HEK293 (cell line): ENCODE measurements around the gene LILRB3.
A peak's percentile ranks its signal among the peaks of the same experiment; 100 is the strongest.
"Not testable (repeated sequence)": the region's sequence is repeated elsewhere in the genome, so short reads cannot be mapped to it uniquely, and the experiment has no call there.

ENCODE experiments used
- CTCF ChIA-PET: fragments of 350-600 bp; formaldehyde crosslinking; extraction: SDS; loops from one replicate; lab custom pipeline; 2021; ENCODE audit warnings: antibody characterized with exemption; lab: Yijun Ruan, JAX
- POLR2A ChIA-PET: fragments of 300-600 bp; formaldehyde crosslinking; extraction: SDS; loops from one replicate; lab custom pipeline; 2020; ENCODE audit warnings: antibody characterized with exemption, inconsistent platforms; lab: Yijun Ruan, JAX
- H3K27ac ChIP-seq: fragments of 200-500 bp; sonication (Bioruptor generic); 2 replicates; pipeline ENCODE4 v1.5.1; 2014; ENCODE audit warnings: low read depth, low read length, control low read depth, inconsistent platforms; ENCODE audit errors: extremely low read depth
- H3K36me3 ChIP-seq, 2 experiments: fragments of 200-500 bp in 1 of 2; sonication (Bioruptor generic) in 1 of 2; 1 replicate in 1 of 2; 2 replicates in 1 of 2; pipeline ENCODE4 v1.5.1; 2014 to 2017; ENCODE audit warnings: inconsistent platforms in 2 of 2, low read length in 2 of 2; ENCODE audit not compliant: control insufficient read depth in 2 of 2, insufficient read depth in 1 of 2
- H3K4me1 ChIP-seq: fragments of 200-500 bp; sonication (Bioruptor generic); 2 replicates; pipeline ENCODE4 v1.5.1; 2014; ENCODE audit warnings: mild to moderate bottlenecking, low read length, inconsistent platforms; ENCODE audit not compliant: control insufficient read depth, insufficient read depth
- H3K4me3 ChIP-seq: 2 replicates; pipeline ENCODE4 v1.5.1; 2011; ENCODE audit warnings: low read depth, mild to moderate bottlenecking, control low read depth, low read length, moderate library complexity
- H3K9me3 ChIP-seq: fragments of 200-500 bp; sonication (Bioruptor generic); 2 replicates; pipeline ENCODE4 v1.5.1; 2014; ENCODE audit warnings: low read depth, low read length, inconsistent platforms; ENCODE audit not compliant: control insufficient read depth, insufficient read depth
- GLIS1 ChIP-seq: fragments of 450-650 bp; formaldehyde crosslinking; IDR thresholded peaks from 2 replicates; pipeline ENCODE4 v1.5.1; 2016; ENCODE audit warnings: missing biosample characterization, missing genetic modification characterization
- HIC1 ChIP-seq: fragments of 450-650 bp; formaldehyde crosslinking; IDR thresholded peaks from 2 replicates; pipeline ENCODE4 v1.5.1; 2016; ENCODE audit warnings: missing biosample characterization, missing genetic modification characterization
- KLF10 ChIP-seq: fragments of 450-650 bp; IDR thresholded peaks from 2 replicates; pipeline ENCODE4 v1.5.1; 2018; ENCODE audit warnings: missing biosample characterization, mild to moderate bottlenecking, missing genetic modification characterization
- ZBTB17 ChIP-seq: fragments of 450-650 bp; formaldehyde crosslinking; IDR thresholded peaks from 2 replicates; pipeline ENCODE4 v1.5.1; 2016; ENCODE audit warnings: missing biosample characterization, missing genetic modification characterization
- ZNF10 ChIP-seq: fragments of 450-650 bp; formaldehyde crosslinking; IDR thresholded peaks from 2 replicates; pipeline ENCODE4 v1.5.1; 2017; ENCODE audit warnings: missing biosample characterization, missing genetic modification characterization
- ZNF157 ChIP-seq: fragments of 450-650 bp; formaldehyde crosslinking; IDR thresholded peaks from 2 replicates; pipeline ENCODE4 v1.5.1; 2016; ENCODE audit warnings: missing biosample characterization, missing genetic modification characterization
- ZNF311 ChIP-seq: fragments of 450-650 bp; formaldehyde crosslinking; IDR thresholded peaks from 2 replicates; pipeline ENCODE4 v1.5.1; 2017; ENCODE audit warnings: missing biosample characterization, missing genetic modification characterization, borderline replicate concordance
- ZNF341 ChIP-seq: fragments of 450-650 bp; formaldehyde crosslinking; IDR thresholded peaks from 2 replicates; pipeline ENCODE4; 2016; ENCODE audit warnings: low read depth, missing biosample characterization, missing genetic modification characterization
- ZNF366 ChIP-seq: fragments of 450-650 bp; formaldehyde crosslinking; conservative IDR thresholded peaks from 2 replicates; pipeline ENCODE4 v1.5.1; 2016; ENCODE audit warnings: missing biosample characterization, missing genetic modification characterization
- ZNF561 ChIP-seq: fragments of 450-650 bp; IDR thresholded peaks from 2 replicates; pipeline ENCODE4 v1.5.1; 2018; ENCODE audit warnings: missing biosample characterization, missing genetic modification characterization, borderline replicate concordance
- ZNF776 ChIP-seq: fragments of 450-650 bp; formaldehyde crosslinking; IDR thresholded peaks from 2 replicates; pipeline ENCODE4 v1.5.0; 2017; ENCODE audit warnings: missing biosample characterization, missing genetic modification characterization, borderline replicate concordance
- ZXDB ChIP-seq: fragments of 450-650 bp; formaldehyde crosslinking; IDR thresholded peaks from 2 replicates; pipeline ENCODE4 v1.5.1; 2016; ENCODE audit warnings: missing biosample characterization, missing genetic modification characterization
- TF ChIP-seq, protein P1 (sequence below): fragments of 450-650 bp; formaldehyde crosslinking; IDR thresholded peaks from 2 replicates; pipeline ENCODE4 v1.5.1; 2017; ENCODE audit warnings: missing biosample characterization, missing genetic modification characterization
- TF ChIP-seq, protein P2 (sequence below): fragments of 450-650 bp; formaldehyde crosslinking; IDR thresholded peaks from 2 replicates; pipeline ENCODE4 v1.5.1; 2016; ENCODE audit warnings: missing biosample characterization, missing genetic modification characterization
- TF ChIP-seq, protein P3 (sequence below): fragments of 450-650 bp; formaldehyde crosslinking; IDR thresholded peaks from 2 replicates; pipeline ENCODE4 v1.5.1; 2016; ENCODE audit warnings: missing biosample characterization, missing genetic modification characterization

Gene LILRB3

GRCh38 chr19:54216869-54217268 is 5.9 kb downstream of the LILRB3 start (continued):
- TF ChIP-seq, protein P1, sequence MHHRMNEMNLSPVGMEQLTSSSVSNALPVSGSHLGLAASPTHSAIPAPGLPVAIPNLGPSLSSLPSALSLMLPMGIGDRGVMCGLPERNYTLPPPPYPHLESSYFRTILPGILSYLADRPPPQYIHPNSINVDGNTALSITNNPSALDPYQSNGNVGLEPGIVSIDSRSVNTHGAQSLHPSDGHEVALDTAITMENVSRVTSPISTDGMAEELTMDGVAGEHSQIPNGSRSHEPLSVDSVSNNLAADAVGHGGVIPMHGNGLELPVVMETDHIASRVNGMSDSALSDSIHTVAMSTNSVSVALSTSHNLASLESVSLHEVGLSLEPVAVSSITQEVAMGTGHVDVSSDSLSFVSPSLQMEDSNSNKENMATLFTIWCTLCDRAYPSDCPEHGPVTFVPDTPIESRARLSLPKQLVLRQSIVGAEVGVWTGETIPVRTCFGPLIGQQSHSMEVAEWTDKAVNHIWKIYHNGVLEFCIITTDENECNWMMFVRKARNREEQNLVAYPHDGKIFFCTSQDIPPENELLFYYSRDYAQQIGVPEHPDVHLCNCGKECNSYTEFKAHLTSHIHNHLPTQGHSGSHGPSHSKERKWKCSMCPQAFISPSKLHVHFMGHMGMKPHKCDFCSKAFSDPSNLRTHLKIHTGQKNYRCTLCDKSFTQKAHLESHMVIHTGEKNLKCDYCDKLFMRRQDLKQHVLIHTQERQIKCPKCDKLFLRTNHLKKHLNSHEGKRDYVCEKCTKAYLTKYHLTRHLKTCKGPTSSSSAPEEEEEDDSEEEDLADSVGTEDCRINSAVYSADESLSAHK (tag by site-specific recombination), result no peak

- H3K27ac ChIP-seq, POLR2A ChIA-PET, CTCF ChIA-PET, H3K9me3 ChIP-seq, H3K4me3 ChIP-seq: not testable (repeated sequence)
- H3K4me1 ChIP-seq, result peaks cover 11% of the 10 kb centered on the region
- peaks cover 0 to 19% of the 10 kb centered on the region in 2 experiments; a peak in 2 of 3 replicates for H3K36me3 ChIP-seq
Measured at GRCh38 chr19:54214734-54215133, 8.1 kb downstream of the LILRB3 start.

- H3K4me1 ChIP-seq, result peaks cover 17% of the 10 kb centered on the region
- H3K4me3 ChIP-seq, H3K27ac ChIP-seq, CTCF ChIA-PET, H3K9me3 ChIP-seq: not testable (repeated sequence)
- POLR2A ChIA-PET, result interaction anchor here (0.7 to 1.2 kb wide), 2 partner anchors 13 to 131 kb away, joined by 3 read pairs; partner anchors contain the start of gene RPS9
- peaks cover 0 to 16% of the 10 kb centered on the region in 2 experiments; a peak in 2 of 3 replicates for H3K36me3 ChIP-seq
Measured at GRCh38 chr19:54214217-54214616, 8.6 kb downstream of the LILRB3 start.

DNA sequence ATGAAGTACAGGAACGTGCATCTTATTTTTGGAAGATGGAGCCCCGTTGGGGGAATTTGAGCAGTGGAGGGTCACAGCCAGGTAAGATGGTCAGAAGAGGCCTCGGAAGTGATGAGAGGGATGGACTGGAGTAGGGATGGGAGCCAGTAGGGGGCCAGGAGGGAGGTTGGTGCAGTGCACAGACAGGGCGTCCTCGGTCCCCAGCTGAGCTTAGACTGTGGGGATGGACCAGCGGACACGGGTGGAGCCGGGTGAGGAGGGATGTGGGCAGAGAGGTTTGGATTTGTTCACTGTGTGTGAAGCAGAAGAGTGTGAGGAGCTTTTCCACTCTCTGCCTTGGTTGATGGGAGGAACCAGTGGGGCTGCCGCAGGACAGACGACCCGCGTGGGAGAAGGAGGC is 11.6 kb downstream of the LILRB3 start:
- CTCF ChIA-PET, result interaction anchor here (0.6 to 2.2 kb wide), 4 partner anchors 21 to 106 kb away, joined by 3 to 14 read pairs (median 4); no protein-coding TSS in a partner anchor
- Histone ChIP-seq H3K36me3 (peaks cover 8 to 32% of the 10 kb centered on the region in 2 experiments; a peak in 2 of 3 replicates), H3K4me3 (no peak overlapping the region), H3K4me1 (peaks cover 26% of the 10 kb centered on the region), H3K27ac (no peak overlapping the region), H3K9me3 (no peaks in the 10 kb centered on the region)
- POLR2A ChIA-PET, result interaction anchor here (0.6 to 9.1 kb wide), 2 partner anchors 10 to 21 kb away, joined by 3 to 152 read pairs; partner anchors contain the start of genes MBOAT7, RPS9 and TSEN34
- TF ChIP-seq, protein P2, sequence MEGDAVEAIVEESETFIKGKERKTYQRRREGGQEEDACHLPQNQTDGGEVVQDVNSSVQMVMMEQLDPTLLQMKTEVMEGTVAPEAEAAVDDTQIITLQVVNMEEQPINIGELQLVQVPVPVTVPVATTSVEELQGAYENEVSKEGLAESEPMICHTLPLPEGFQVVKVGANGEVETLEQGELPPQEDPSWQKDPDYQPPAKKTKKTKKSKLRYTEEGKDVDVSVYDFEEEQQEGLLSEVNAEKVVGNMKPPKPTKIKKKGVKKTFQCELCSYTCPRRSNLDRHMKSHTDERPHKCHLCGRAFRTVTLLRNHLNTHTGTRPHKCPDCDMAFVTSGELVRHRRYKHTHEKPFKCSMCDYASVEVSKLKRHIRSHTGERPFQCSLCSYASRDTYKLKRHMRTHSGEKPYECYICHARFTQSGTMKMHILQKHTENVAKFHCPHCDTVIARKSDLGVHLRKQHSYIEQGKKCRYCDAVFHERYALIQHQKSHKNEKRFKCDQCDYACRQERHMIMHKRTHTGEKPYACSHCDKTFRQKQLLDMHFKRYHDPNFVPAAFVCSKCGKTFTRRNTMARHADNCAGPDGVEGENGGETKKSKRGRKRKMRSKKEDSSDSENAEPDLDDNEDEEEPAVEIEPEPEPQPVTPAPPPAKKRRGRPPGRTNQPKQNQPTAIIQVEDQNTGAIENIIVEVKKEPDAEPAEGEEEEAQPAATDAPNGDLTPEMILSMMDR (tag by site-specific recombination), result peak; percentile 8; the same call in 1 of the 2 replicates
- no peak for TF ChIP-seq ZNF311 (tag by site-specific recombination)
- TF ChIP-seq ZNF157 (tag by site-specific recombination), result no peak
- TF ChIP-seq GLIS1 (tag by site-specific recombination), result peak; percentile 27; the same call in 1 of the 2 replicates
- no peak for TF ChIP-seq KLF10 (tag by site-specific recombination)

- peak overlapping the region; percentile 71 for H3K27ac ChIP-seq
- POLR2A ChIA-PET, result interaction anchor here (0.7 to 9.1 kb wide), 8 partner anchors 9 to 910 kb away, joined by 3 to 152 read pairs (median 6); partner anchors contain the start of genes CNOT3, LENG1, MBOAT7 and PRPF31
- H3K9me3 ChIP-seq, result no peaks in the 10 kb centered on the region
- peaks cover 26% of the 10 kb centered on the region for H3K4me1 ChIP-seq
- H3K4me3 ChIP-seq, result no peak overlapping the region
- peaks cover 21 to 45% of the 10 kb centered on the region in 2 experiments for H3K36me3 ChIP-seq
- CTCF ChIA-PET, result interaction anchor here (0.7 to 2.2 kb wide), 3 partner anchors 22 to 56 kb away, joined by 3 to 14 read pairs (median 5); no protein-coding TSS in a partner anchor
- peak; percentile 72; the same call in 1 of the 2 replicates for TF ChIP-seq HIC1
- peak; percentile 91 for TF ChIP-seq ZBTB17 (tag by site-specific recombination)
- TF ChIP-seq, protein P3, sequence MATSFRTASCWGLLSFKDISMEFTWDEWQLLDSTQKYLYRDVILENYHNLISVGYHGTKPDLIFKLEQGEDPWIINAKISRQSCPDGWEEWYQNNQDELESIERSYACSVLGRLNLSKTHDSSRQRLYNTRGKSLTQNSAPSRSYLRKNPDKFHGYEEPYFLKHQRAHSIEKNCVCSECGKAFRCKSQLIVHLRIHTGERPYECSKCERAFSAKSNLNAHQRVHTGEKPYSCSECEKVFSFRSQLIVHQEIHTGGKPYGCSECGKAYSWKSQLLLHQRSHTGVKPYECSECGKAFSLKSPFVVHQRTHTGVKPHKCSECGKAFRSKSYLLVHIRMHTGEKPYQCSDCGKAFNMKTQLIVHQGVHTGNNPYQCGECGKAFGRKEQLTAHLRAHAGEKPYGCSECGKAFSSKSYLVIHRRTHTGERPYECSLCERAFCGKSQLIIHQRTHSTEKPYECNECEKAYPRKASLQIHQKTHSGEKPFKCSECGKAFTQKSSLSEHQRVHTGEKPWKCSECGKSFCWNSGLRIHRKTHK (tag by site-specific recombination), result no peak
- TF ChIP-seq ZNF341 (tag by site-specific recombination), result peak; percentile 42; the same call in 1 of the 2 replicates
- TF ChIP-seq ZNF366 (tag by site-specific recombination), result peak; percentile 94
- peak; percentile 49; the same call in 1 of the 2 replicates for TF ChIP-seq KLF10 (tag by site-specific recombination)
- peak; percentile 26; the same call in 1 of the 2 replicates for TF ChIP-seq ZNF10 (tag by site-specific recombination)
- TF ChIP-seq ZXDB (tag by site-specific recombination), result peak; percentile 73; the same call in 1 of the 2 replicates
- TF ChIP-seq ZNF561, result peak; percentile 93; the same call in 1 of the 2 replicates
- TF ChIP-seq ZNF776 (tag by site-specific recombination), result no peak
Measured at GRCh38 chr19:54209811-54210494, 12.9 kb downstream of the LILRB3 start.
